Duodenal mucosa (tissue), 2 donors: Measurements from ENCODE around the gene DCXR.
A peak's percentile ranks its signal among the peaks of the same experiment; 100 is the strongest.

Source experiments
- H3K27ac ChIP-seq: one replicate; pipeline ENCODE4 v1.7.0; 2013; ENCODE audit warnings: low read depth, low read length
- H3K27me3 ChIP-seq, 2 donors: one replicate each; pipeline ENCODE4 v1.7.0; 2013; ENCODE audit warnings: low read length in 2 of 2, control low read depth in 1 of 2; ENCODE audit not compliant: insufficient read depth in 2 of 2, control insufficient read depth in 1 of 2
- H3K36me3 ChIP-seq, 2 donors: one replicate each; pipeline ENCODE4 v1.7.0; 2013; ENCODE audit warnings: low read length in 2 of 2, control low read depth in 1 of 2; ENCODE audit not compliant: insufficient read depth in 2 of 2, control insufficient read depth in 1 of 2
- H3K4me1 ChIP-seq, 2 donors: one replicate each; pipeline ENCODE4 v1.7.0; 2013; ENCODE audit warnings: low read length in 2 of 2, control low read depth in 1 of 2; ENCODE audit not compliant: insufficient read depth in 2 of 2, control insufficient read depth in 1 of 2
- H3K4me3 ChIP-seq, 2 donors: one replicate each; pipeline ENCODE4 v1.7.0; 2013; ENCODE audit warnings: low read length in 2 of 2, low read depth in 1 of 2
- H3K9ac ChIP-seq, 2 donors: one replicate each; pipeline ENCODE4 v1.7.0; 2013; ENCODE audit warnings: low read length in 2 of 2, low read depth in 1 of 2
- H3K9me3 ChIP-seq, 2 donors: one replicate each; pipeline ENCODE4 v1.7.0; 2013; ENCODE audit warnings: low read length in 2 of 2, control low read depth in 1 of 2; ENCODE audit not compliant: control insufficient read depth in 1 of 2

DCXR gene

DNA sequence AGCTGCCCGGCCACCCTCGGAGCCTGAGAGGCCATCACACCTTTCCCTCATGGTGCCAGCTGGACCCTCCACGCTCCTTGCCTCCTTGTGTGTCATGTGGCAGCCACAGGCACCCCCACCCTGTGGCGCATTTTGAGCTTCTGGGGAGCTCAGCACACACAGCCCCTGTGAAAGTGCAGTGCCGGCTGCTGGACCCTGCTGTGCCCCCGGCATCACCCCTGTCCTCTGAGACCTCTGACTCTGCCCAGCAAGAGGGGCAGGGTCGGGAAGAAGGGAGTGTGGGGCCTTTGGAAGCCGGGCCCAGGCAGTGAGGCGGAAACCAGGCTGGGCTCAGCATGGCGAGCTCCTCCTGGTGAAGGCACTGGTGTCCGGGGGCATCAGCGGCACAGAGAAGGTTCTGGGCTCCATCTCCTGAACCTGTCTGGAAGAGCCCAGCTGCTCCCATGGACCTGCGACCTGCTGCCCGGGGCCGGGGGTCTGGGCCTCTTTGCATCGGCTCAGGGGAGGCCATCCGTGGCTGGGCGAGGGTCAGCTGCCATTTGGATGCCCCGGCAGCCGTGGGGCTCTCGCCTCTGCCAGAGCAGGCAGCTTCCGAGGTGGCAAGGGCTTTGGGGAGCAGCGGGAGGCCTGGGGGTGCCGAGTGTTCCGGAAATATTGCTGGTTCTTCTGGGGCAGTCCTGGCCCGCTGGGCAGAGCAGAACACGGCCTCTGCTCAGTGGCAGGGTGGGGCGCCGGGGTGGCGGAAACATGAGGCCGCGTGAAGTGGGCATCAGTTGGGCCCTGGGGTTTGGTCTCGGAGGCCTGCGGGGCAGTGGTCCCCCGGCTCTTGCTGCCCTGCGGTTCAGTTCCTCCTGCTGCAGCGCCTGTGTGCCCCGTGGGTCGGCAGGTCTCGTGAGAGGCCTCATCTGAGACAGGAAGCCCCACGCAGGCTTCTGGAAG lies 32.7 kb downstream of the DCXR start:
- no peak overlapping the region for H3K27ac ChIP-seq
- H3K9me3 ChIP-seq: no peaks in the 10 kb centered on the region
- peaks cover 14 to 19% of the 10 kb centered on the region in 2 donors for H3K4me1 ChIP-seq
- H3K27me3 ChIP-seq: no peaks in the 10 kb centered on the region
- H3K9ac ChIP-seq: no peak overlapping the region
- H3K36me3 ChIP-seq: peaks cover 0 to 5% of the 10 kb centered on the region in 2 donors
- no peak overlapping the region for H3K4me3 ChIP-seq

DNA sequence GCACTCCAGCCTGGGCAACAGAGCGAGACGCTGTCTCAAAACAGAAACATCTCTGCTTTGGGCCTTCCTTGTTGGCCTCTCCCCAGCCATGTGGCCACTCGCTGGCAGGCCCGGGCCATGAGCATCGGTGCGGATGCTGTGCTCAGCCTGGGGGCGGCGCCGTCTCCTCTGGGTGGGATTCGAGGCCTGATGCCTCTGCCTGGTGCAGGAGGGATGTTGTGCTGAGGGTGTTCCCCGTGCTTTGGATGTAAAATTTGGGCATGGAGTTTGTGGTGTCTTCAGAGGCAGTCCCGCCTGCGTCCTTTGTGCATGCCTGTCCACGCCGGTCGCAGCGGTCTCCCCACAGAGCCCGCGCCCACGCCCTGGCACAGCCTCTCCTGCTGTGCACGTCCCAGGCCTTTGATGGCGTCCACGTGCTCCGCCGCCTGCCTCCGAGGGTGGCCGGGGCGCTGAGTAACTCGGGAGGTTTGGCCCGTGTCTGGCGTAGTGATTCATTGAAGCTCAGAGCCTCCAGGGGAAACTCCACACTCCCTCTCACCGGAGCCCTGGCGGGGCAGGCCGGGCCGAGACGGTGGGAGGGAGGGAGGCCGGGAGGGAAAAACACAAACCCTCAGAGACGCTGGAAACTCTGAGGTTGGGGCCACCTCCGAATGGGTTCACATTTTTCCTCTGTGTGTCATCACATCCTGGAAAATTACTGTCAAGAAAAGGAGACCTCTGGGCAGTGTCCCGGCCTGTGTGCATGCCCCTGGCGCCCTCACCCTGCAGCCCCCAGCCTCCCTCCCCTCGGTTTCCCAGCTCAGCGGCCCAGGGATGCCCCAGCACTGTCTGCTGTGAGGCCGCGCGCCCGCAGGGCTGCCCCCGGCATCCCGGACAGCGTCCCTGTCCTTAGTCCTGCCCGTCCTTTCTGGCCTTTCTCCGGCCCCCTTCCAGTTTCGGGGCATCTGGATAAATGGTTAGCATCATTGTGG lies 33.8 kb downstream of the DCXR start:
- H3K4me3 ChIP-seq: no peak overlapping the region
- peaks cover 14 to 22% of the 10 kb centered on the region in 2 donors for H3K4me1 ChIP-seq
- H3K9ac ChIP-seq: no peak overlapping the region
- H3K9me3 ChIP-seq: no peaks in the 10 kb centered on the region
- no peaks in the 10 kb centered on the region for H3K27me3 ChIP-seq
- no peak overlapping the region for H3K27ac ChIP-seq
- H3K36me3 ChIP-seq: peaks cover 0 to 5% of the 10 kb centered on the region in 2 donors

DNA sequence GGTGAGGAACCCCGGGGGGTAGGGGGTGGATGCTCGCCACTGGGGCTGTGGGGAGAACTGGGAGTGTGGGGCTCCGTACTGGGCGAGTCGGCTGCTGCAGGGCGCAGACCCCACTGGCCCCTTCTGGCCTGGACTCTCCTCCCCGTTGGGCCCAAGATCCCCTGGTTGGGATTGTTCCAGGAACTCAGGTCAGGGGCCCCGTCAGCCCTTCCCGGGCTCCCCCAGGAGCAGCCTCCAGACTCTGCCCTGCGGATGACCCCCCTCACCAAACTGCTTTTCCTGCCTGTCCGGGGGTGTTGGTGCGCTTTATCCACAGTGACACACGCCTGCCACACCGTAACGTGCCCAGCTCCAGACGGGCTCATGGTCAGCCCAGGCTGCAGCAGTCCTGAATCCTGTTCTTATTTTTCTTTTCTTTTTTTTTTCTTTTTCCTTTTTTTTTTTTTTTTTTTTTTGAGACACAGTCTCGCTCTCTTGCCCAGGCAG lies 35.9 kb downstream of the DCXR start:
- Histone ChIP-seq H3K27ac (no peak overlapping the region), H3K4me1 (peaks cover 14 to 22% of the 10 kb centered on the region in 2 donors)

DNA sequence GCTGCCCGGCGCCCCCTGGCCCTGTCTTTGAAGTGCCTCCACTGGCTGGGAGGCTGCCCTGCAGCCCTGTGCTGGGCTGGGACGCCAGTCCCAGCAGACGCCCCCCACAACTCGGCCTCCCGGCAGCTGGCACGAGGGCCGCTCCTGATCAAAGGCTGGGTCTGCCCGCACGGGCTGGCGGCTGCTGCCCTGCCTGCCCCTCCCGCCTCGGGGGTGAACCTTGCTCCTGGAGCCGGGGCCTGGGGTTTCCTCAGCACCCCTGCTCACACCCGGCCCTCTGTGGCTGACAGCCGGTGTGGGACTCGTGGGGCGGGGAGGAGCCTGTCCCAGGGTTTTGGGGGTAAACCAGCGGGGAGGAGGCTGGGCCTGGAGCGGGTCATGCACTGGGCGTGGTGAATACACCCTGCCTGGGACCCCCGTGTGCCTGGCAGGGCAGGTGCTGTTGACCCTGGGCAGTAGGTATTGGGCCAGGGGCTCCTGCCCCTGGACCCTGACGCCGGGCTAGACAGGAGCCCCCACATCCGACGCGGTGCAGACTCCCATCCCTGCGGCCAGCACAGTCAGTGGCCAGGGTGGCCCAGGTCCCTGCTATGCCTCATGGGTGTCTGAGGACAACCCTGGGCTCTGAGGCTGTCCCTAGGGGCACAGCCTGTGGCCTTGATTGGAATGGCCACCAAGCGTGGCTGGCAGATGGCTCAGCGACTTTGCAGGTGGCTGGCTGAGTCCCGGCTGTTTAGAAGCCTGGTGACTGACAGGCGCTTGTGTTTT lies 36.5 kb downstream of the DCXR start:
- Histone ChIP-seq H3K4me1 (peaks cover 14 to 19% of the 10 kb centered on the region in 2 donors), H3K27ac (no peak overlapping the region), H3K9ac (no peak overlapping the region), H3K27me3 (no peaks in the 10 kb centered on the region), H3K9me3 (no peaks in the 10 kb centered on the region), H3K4me3 (peak overlapping the region; percentile 32 to 43), H3K36me3 (peaks cover 0 to 12% of the 10 kb centered on the region in 2 donors)

More for the DNA sequence above, 35.9 kb downstream of the DCXR start:
- no peaks in the 10 kb centered on the region for H3K9me3 ChIP-seq
- no peak overlapping the region for H3K9ac ChIP-seq
- no peak overlapping the region for H3K4me3 ChIP-seq
- no peaks in the 10 kb centered on the region for H3K27me3 ChIP-seq
- H3K36me3 ChIP-seq: peaks cover 0 to 12% of the 10 kb centered on the region in 2 donors

DNA sequence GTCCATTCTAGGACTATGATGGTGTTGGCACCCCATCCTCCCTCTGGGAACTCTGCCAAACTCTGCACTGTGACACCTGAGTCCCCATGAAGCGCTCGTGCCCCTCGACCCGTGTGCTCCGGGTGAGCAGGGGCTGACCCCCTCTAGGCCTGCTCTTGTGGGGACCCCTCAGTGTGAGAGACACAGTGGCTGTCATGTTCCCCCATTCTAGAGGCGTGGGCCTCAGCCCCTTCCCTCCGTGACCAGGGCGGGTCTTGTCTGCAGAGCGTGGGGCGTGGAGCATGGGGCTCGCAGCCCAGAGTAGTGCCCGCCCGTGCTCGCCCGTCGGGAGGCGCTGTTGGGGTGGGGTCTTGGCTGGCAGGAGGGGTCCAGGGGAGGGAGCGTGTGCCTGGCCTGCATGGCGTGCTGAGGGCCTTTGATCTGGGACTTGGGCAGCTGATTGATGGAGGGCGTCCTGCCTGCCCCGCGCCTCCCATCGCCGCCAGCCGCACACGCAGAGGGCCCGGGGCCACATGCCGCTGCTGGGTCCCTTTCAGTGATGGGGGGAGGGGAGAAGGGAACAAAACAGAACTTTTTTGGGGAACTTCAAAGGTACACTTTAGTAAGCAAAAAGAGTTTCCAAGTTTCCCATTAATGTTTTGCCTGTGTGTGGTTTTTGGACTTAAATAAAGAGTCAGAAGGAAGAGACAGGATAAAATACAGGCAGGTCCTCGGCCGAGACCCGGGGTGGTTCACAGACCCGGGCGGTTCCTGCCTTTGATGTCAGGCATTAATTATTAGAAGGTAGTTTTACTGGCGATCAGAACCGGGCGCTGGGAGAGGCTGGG lies 37.3 kb downstream of the DCXR start:
- no peaks in the 10 kb centered on the region for H3K9me3 ChIP-seq
- no peak overlapping the region for H3K27ac ChIP-seq
- H3K36me3 ChIP-seq: peaks cover 0 to 14% of the 10 kb centered on the region in 2 donors
- H3K9ac ChIP-seq: no peak overlapping the region
- no peaks in the 10 kb centered on the region for H3K27me3 ChIP-seq
- peaks cover 14 to 19% of the 10 kb centered on the region in 2 donors for H3K4me1 ChIP-seq
- H3K4me3 ChIP-seq: peak overlapping the region; percentile 13 to 32

DNA sequence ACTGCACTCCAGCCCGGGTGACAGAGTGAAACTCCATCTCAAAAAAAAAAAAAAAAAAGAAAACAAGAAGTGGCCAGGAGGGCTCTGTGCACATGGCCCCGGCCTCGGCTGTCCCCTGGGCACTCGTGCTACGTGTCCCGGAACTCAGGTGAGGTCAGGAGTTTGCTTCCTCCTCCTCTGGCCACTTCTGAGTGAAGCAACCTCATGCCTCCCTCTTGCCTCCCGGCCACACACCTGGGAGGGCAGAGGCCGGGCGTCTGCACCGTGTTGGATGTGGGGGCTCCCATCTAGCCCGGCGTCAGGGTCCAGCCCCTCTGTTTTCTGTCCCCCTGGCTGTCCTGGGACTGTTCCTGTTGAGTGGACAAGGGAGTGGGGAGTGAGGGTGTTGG lies 37.9 kb downstream of the DCXR start:
- H3K4me3 ChIP-seq: no peak overlapping the region
- peaks cover 14 to 19% of the 10 kb centered on the region in 2 donors for H3K4me1 ChIP-seq
- H3K27me3 ChIP-seq: no peaks in the 10 kb centered on the region
- peaks cover 0 to 14% of the 10 kb centered on the region in 2 donors for H3K36me3 ChIP-seq
- H3K27ac ChIP-seq: no peak overlapping the region
- no peak overlapping the region for H3K9ac ChIP-seq
- no peaks in the 10 kb centered on the region for H3K9me3 ChIP-seq

DNA sequence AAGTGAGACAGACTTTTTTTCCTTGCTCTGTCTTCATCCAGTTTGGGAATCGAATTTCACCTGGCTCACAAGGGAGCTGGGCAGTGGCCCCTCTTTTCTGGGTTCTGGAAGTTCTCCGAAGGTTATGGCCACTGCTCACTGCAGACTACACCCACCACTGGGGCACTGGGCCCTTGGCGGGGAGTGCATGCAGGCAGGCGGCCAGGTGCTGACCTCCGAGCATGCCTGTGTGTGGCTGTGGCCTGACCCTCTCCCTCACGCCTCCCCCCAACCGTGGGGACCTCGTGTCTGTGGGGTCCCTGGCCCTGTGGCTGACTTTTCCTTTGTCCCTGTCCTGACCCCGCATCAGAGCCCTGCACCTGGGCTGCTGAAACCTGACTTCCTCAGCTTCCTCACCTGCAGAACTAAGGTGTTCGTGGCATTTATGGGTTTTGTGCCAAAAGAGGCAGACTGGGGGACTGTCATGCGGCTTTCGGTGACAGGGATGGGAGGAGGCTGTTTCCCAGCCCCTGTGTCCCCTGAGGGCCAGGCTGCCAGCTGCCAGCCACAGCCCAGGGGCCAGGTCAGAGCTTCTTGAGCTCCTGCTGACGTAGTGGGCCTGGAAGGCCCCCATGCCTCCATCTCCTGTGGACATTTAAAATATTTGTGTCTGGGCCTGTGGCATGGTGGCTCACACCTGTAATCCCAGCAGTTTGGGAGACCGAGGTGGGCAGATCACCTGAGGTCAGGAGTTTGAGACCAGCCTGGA lies 38.6 kb downstream of the DCXR start:
- Histone ChIP-seq H3K9me3 (no peaks in the 10 kb centered on the region), H3K9ac (no peak overlapping the region), H3K4me3 (no peak overlapping the region), H3K36me3 (peaks cover 3 to 17% of the 10 kb centered on the region in 2 donors), H3K27me3 (no peaks in the 10 kb centered on the region), H3K27ac (no peak overlapping the region), H3K4me1 (peaks cover 14 to 19% of the 10 kb centered on the region in 2 donors)

DNA sequence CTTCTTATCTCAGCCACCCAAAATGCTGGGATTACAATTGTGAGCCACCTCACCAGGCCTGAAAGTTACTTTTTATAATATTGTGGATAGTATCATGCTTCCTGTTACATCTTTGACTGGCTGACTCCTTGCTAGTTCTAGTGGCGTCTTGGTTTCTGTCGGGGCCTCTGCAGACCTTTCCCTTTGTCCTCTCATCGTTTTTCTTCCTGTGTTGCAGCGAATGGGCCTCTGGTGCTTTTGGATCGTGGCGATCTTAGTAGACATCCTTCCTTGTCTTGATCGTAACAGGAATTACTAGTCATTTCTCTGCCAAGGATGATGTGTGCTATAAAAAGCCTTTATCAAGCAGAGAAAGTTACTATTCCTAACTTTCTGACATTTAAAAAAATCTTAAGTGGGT lies 39.3 kb downstream of the DCXR start:
- Histone ChIP-seq H3K27ac (no peak overlapping the region), H3K4me1 (peaks cover 14 to 19% of the 10 kb centered on the region in 2 donors), H3K4me3 (no peak overlapping the region), H3K9ac (no peak overlapping the region), H3K27me3 (no peaks in the 10 kb centered on the region), H3K36me3 (peaks cover 4 to 18% of the 10 kb centered on the region in 2 donors), H3K9me3 (no peaks in the 10 kb centered on the region)
